Endothelial cell (in vitro differentiated cells): ENCODE measurements around the gene RER1. TPM values are rescaled to one million over a fixed set of nuclear protein-coding genes. Genes with fewer than 3 reads are reported as not detected.
A peak's percentile ranks its signal among the peaks of the same experiment; 100 is the strongest.

ENCODE experiments used
- DNase-seq: peaks from one replicate; pipeline ENCODE4 v3.0.0; 2021; ENCODE audit warnings: low spot score
- H3K27ac Mint-ChIP-seq: one replicate; pipeline ENCODE4 v1.8.0; 2021; ENCODE audit warnings: mixed read lengths, inconsistent platforms; ENCODE audit not compliant: unreplicated experiment
- H3K27me3 Mint-ChIP-seq: one replicate; pipeline ENCODE4 v1.8.0; 2021; ENCODE audit warnings: mild to moderate bottlenecking, moderate library complexity, mixed read lengths, inconsistent platforms; ENCODE audit not compliant: unreplicated experiment
- H3K36me3 Mint-ChIP-seq: one replicate; pipeline ENCODE4 v1.8.0; 2021; ENCODE audit warnings: mild to moderate bottlenecking, low read depth, mixed read lengths, inconsistent platforms; ENCODE audit not compliant: unreplicated experiment
- H3K4me1 Mint-ChIP-seq: one replicate; pipeline ENCODE4 v1.8.0; 2021; ENCODE audit warnings: mild to moderate bottlenecking, mixed read lengths, inconsistent platforms; ENCODE audit not compliant: unreplicated experiment
- H3K4me3 Mint-ChIP-seq: one replicate; pipeline ENCODE4 v1.8.0; 2021; ENCODE audit warnings: mild to moderate bottlenecking, mixed read lengths, inconsistent platforms; ENCODE audit not compliant: unreplicated experiment
- H3K9me3 Mint-ChIP-seq: one replicate; pipeline ENCODE4 v1.8.0; 2021; ENCODE audit warnings: mixed read lengths, inconsistent platforms; ENCODE audit not compliant: unreplicated experiment
- total RNA-seq: library from RNA; stranded (reverse); fragmentation: NEBNext Ultra II Directional; extraction: Animal tissue kit (Norgen Biotek cat#: 25700); gene quantifications from one replicate; pipeline ENCODE4 v1.2.1, GENCODE V29; 2021; ENCODE audit not compliant: unreplicated experiment
- TF ChIP-seq, protein P1 (sequence below): fragments of 200-600 bp; sonication (generic); IDR thresholded peaks from one replicate; pipeline ENCODE4 v1.5.0; 2021; ENCODE audit warnings: antibody characterized with exemption; ENCODE audit not compliant: unreplicated experiment

RER1 gene
- total RNA-seq, 1 donor from 2014 or later = 141 TPM

DNA sequence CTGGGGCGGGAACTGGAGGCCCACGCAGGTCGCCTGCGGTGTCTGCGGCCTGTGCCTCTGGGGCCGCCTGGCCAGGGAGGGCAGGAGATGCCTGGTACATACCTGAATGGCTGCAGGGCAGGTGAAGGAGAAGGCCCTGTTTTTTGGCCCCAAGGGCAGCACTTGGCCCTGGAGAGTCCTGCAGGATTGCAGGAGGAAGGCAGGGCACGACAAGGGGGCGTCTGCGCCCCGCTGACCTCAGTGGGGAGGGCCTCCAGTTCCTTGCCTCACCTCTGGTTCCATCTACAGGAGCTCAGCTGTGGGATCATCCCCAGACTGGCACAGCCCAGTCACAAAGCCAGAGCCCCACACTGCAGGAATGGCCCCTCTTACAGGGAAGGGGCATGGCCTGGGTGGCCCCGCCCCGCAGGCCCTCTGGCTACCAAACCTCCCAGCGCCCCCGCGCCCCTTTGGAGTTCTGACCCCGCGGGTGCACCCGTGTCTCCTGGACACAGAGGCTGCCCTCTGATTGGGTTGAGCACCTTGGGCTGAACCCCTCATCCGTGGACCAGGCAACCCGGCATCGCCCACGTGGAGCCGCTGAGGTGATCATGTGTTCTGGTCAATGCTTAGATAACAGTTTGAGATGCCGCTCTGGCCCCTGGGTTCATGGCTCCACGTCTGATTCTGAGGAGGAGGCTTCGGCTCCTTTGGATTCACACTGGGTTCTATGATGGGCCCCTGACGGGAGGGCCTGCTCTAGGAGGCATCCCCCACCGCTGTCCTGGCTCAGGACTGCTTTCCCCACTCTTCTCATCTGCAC lies 22.1 kb downstream of the RER1 start:
- Mint-ChIP-seq H3K9me3 (no peaks in the 10 kb centered on the region), H3K27me3 (peaks cover 12% of the 10 kb centered on the region), H3K27ac (no peak overlapping the region), H3K4me1 (peaks cover 4% of the 10 kb centered on the region), H3K4me3 (peak overlapping the region; percentile 79), H3K36me3 (peaks cover 7% of the 10 kb centered on the region)
- DNase-seq = no peak
- TF ChIP-seq, protein P1, sequence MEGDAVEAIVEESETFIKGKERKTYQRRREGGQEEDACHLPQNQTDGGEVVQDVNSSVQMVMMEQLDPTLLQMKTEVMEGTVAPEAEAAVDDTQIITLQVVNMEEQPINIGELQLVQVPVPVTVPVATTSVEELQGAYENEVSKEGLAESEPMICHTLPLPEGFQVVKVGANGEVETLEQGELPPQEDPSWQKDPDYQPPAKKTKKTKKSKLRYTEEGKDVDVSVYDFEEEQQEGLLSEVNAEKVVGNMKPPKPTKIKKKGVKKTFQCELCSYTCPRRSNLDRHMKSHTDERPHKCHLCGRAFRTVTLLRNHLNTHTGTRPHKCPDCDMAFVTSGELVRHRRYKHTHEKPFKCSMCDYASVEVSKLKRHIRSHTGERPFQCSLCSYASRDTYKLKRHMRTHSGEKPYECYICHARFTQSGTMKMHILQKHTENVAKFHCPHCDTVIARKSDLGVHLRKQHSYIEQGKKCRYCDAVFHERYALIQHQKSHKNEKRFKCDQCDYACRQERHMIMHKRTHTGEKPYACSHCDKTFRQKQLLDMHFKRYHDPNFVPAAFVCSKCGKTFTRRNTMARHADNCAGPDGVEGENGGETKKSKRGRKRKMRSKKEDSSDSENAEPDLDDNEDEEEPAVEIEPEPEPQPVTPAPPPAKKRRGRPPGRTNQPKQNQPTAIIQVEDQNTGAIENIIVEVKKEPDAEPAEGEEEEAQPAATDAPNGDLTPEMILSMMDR = no peak

DNA sequence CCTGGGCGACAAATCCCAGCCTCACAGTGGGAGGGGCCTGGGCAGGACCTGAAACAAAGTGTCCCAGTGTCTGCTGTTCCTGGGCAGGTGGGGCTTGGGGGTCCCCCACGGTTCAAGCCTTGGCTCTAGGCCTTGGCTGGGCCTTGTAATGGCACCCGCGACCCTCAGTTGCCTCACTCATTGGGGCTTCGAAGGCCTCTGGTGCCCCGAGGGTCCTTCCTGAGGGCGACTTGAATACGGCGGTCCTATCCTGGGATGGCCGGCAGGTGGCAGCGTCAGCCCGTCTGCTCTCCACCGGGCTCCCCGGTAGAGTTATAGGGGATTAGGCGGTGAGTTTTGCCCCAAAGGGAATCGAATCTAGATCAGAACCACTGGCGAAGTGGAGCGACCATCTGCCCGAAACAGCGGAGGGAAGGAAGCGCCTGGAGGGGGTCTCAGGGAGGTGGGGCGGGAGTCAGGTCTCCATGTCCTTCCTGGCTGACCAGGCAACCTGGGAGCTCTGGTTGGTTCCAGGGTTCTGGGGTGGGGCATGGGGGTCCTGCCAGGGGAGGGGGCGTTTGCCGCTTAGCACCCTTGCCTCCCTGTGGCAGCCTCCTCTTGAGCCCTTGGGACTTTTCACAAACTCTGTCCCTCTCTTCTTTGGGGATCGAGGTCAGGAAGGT lies 22.8 kb downstream of the RER1 start:
- H3K4me1 Mint-ChIP-seq = peaks cover 4% of the 10 kb centered on the region

DNA sequence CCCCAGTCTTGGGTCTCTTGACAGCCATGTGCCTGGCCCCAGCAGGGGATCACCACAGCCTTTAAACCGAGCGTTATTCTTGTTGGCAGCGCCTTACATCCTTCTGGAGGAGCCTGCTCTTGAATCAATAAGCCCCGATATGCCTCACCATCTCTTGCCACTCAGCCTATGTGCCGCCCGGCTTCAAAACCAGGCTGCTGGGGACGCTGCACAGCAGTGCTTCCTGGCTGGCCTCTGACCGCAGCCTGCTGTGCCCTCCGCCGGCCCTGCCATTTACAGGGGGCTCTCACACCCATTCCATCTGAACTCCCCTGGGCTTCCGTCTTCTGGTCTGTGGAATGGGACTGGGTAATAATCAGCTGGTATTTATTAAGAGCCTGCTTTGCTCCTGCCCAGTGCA lies 23.7 kb downstream of the RER1 start:
- H3K9me3 Mint-ChIP-seq = no peaks in the 10 kb centered on the region
- peaks cover 3% of the 10 kb centered on the region for H3K36me3 Mint-ChIP-seq
- H3K27ac Mint-ChIP-seq = no peak overlapping the region
- peaks cover 9% of the 10 kb centered on the region for H3K27me3 Mint-ChIP-seq
- peaks cover 4% of the 10 kb centered on the region for H3K4me1 Mint-ChIP-seq
- TF ChIP-seq, protein P1 = no peak
- DNase-seq = no peak
- H3K4me3 Mint-ChIP-seq = no peak overlapping the region

More for the DNA sequence above, 22.8 kb downstream of the RER1 start:
- Mint-ChIP-seq H3K36me3 (peaks cover 3% of the 10 kb centered on the region), H3K27ac (no peak overlapping the region), H3K4me3 (peak overlapping the region; percentile 79), H3K9me3 (no peaks in the 10 kb centered on the region), H3K27me3 (peaks cover 11% of the 10 kb centered on the region)
- peak; percentile 76 for DNase-seq
- TF ChIP-seq, protein P1 = peak; percentile 84

DNA sequence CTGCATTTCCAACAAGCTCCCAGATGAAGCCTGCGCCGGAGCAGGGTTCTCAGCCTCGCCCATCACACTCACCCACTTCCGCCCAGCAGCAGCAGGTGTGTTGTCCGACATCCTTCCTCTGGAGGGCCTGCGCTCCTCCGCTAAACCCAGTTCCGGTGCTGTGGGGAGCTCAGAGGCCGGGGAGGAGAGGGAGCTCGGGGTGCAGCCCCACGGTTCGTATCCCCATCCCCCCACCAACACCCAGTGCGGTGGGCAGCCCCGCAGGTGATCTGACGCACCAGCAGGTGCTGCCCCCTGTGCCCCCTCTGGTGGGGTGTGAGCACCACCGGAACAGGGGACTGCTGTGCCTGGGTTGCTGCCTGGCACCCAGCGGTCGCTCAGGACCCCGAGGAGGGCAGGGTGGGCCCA lies 24.2 kb downstream of the RER1 start:
- Mint-ChIP-seq H3K36me3 (no peaks in the 10 kb centered on the region), H3K4me3 (no peak overlapping the region), H3K4me1 (peaks cover 4% of the 10 kb centered on the region), H3K27ac (no peak overlapping the region), H3K9me3 (no peaks in the 10 kb centered on the region), H3K27me3 (peaks cover 11% of the 10 kb centered on the region)
- no peak for DNase-seq
- TF ChIP-seq, protein P1 = no peak

DNA sequence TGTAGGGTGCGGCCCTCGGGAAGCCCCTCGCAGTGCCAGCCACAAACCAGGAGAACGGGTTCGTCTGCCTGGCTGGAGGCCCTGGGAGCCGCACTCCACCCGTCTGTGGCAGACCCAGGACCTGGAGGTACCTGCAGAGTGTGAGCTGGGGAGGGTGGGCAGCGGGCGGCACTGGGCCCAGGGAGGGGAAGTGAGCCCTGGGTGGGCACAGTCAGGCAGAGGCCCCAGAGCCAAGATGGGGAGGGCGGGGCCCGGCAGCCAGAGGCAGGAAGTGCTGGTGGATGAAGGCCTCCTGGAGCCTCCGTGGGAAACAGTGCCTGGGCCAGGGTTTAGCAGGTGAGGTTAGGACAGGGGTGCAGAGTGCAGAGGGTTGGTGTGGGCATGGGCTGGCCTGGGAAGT lies 24.8 kb downstream of the RER1 start:
- no peaks in the 10 kb centered on the region for H3K9me3 Mint-ChIP-seq
- peaks cover 12% of the 10 kb centered on the region for H3K27me3 Mint-ChIP-seq
- no peak for DNase-seq
- peaks cover 4% of the 10 kb centered on the region for H3K4me1 Mint-ChIP-seq
- no peaks in the 10 kb centered on the region for H3K36me3 Mint-ChIP-seq
- no peak overlapping the region for H3K27ac Mint-ChIP-seq
- no peak overlapping the region for H3K4me3 Mint-ChIP-seq
- TF ChIP-seq, protein P1 = no peak
